ENCODE results near the gene FTO.

The FTO gene

DNA sequence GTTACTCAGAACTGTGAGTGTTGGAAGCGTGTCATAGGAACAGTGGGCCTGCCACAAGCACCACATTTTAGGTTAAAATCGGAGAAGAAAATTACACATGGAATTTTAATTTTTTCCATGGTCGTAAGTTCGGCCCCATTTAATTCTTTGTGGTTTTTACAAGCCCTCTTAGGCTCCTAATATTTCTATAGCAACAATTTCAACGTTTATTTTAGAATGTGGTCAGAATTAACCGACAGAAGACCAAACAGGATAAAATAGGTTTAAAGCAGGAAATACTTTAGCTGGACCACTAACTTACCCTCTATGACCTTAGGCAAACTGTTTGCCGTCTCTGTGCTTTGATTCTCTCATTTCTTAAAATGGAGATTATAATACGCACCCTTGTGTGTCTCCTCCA, 69.9 kb downstream of the FTO start:
- H3K4me3 ChIP-seq (ENCODE audit: low read depth, low read length) = no peak overlapping the region
- DNase-seq (ENCODE audit: low read depth) = no peak
- TF ChIP-seq, protein P1, sequence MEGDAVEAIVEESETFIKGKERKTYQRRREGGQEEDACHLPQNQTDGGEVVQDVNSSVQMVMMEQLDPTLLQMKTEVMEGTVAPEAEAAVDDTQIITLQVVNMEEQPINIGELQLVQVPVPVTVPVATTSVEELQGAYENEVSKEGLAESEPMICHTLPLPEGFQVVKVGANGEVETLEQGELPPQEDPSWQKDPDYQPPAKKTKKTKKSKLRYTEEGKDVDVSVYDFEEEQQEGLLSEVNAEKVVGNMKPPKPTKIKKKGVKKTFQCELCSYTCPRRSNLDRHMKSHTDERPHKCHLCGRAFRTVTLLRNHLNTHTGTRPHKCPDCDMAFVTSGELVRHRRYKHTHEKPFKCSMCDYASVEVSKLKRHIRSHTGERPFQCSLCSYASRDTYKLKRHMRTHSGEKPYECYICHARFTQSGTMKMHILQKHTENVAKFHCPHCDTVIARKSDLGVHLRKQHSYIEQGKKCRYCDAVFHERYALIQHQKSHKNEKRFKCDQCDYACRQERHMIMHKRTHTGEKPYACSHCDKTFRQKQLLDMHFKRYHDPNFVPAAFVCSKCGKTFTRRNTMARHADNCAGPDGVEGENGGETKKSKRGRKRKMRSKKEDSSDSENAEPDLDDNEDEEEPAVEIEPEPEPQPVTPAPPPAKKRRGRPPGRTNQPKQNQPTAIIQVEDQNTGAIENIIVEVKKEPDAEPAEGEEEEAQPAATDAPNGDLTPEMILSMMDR (IDR thresholded peaks at IDR 0.05; ENCODE audit: insufficient read depth, low read depth, low read length, missing control alignments) = no peak

DNA sequence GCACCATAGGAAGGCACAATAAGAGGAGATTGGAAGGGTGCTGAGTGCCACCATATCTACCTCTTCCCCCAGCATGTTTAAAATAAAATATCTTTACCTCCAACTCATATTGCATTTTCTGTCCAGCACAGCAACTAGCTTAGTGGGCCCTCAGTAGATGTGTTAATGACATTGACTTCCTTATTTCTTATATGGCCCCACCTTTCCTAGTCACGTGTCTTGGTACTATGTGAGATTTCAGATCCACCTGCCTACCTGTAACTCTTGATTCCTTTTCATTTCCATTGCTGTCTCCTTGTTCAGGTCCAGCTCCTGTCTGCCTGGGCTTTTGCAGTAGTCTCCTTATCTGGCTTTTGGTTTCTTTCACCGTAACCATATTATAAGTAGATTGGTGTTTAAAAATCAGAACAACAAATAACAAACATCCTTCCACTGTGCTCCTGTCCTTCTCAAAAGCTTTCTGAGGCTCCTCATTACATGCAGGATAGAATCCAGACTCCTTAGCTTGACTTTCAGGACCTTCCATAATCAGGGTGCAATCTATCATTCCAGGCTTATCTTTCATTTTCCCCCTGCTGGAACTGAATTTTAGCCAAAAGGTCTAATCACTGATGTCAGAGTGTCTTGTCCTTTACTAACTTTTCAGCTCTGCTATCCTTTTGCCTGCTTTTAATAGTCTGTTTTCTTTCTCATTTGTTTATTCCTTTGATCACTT, 71.3 kb downstream of the FTO start:
- DNase-seq (ENCODE audit: low read depth) = no peak
- H3K4me3 ChIP-seq (ENCODE audit: low read depth, low read length) = no peak overlapping the region
- TF ChIP-seq, protein P1 (IDR thresholded peaks at IDR 0.05; ENCODE audit: insufficient read depth, low read depth, low read length, missing control alignments) = no peak

DNA sequence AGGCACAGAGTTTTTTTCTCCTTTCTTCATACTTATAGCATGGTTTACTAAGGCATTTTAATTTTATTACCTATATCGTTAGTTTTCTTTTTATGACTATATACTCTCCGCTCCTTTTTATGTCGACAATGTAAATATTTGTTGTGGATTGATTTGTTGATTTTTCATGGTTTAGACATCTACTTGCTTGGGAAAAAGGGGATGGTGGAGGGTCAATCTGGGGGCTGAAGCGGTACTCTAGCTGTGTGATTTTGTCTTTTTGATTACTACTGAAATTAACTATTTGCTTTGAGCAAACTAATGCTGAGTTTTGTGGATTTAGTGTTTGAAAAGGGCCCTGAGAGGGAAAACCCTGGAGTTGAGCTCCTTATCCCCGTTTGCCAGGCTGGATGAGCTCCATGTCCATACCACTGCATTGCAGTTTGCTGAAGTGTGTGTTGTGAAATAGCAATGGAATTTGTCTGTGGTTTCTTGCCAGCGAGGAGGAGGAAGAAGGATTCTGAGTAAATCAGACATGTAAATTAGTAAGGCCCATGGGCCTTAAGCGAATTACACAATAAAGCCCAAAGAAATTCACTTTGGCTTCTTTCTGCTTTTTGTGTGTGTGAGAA, 72.0 kb downstream of the FTO start:
- DNase-seq (ENCODE audit: low read depth) = no peak
- H3K4me3 ChIP-seq (ENCODE audit: low read depth, low read length) = no peak overlapping the region
- TF ChIP-seq, protein P1 (IDR thresholded peaks at IDR 0.05; ENCODE audit: insufficient read depth, low read depth, low read length, missing control alignments) = no peak

DNA sequence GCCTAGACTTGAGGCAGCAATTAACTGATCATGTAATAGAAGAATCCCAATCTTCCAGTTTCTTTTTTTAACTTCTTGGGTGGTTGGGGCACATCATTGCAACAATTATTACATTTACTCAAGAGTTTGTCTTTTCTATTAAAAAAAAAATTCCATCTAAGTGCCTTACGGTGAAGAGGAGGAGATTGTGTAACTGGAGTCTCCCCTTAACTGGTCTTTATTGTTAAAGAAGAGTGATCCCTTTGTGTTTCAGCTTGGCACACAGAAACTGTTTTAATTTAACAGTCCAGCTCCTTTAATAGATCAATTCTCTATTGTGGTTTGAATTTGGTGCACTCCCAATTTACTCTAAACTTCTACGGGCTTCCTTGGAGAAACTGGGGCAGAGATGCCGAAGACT, 75.2 kb downstream of the FTO start:
- no peak overlapping the region for H3K4me3 ChIP-seq (ENCODE audit: low read depth, low read length)
- no peak for DNase-seq (ENCODE audit: low read depth)
- TF ChIP-seq, protein P1 (IDR thresholded peaks at IDR 0.05; ENCODE audit: insufficient read depth, low read depth, low read length, missing control alignments) = no peak

DNA sequence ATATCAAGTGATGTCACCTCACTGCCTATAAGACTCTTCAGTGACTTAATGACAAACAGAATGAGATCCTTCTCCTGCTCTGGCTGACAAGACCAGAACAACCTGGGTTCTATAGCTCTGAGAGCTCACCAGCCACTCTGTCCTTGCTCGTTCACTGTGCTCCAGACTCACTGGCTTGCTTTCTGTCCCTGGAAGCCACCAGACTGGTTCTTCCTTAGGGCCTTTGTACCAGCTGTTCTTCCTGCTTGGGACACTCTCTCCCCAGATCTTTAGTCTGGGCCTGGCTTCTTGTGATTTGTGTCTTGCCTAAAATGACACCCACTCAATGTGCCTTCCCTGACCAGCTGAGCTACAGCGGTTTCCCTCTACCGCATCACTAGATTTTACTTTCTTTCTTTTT, 76.1 kb downstream of the FTO start:
- DNase-seq (ENCODE audit: low read depth) = no peak
- TF ChIP-seq, protein P1 (IDR thresholded peaks at IDR 0.05; ENCODE audit: insufficient read depth, low read depth, low read length, missing control alignments) = no peak
- H3K4me3 ChIP-seq (ENCODE audit: low read depth, low read length) = no peak overlapping the region

DNA sequence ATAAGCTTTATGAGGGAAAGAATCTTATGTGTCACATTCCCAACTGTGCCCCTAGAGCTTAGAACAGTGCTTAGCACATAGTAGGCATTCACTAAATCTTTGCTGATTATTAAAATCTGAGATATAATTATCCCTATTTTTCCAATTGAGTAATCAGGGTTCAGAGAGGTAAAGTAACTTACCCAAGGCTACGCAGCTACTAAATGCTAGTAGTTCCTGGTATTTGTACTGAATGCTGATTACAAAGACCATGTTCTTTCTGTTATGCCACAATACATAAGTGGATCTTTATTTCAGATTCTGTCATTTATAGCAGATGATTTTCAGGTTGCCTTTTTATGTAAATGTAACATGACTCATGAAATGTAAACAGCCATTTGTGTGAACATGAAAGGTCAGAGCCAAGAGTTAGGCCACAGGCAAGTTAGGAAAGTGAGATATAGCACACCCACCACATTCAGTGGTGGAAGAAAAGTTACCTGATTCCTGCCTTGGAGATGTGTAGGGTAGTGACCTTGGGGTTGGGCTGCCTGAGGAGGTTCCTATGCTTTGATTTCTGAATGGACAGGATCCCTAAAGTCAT, 77.2 kb downstream of the FTO start:
- H3K4me3 ChIP-seq (ENCODE audit: low read depth, low read length) = no peak overlapping the region
- TF ChIP-seq, protein P1 (IDR thresholded peaks at IDR 0.05; ENCODE audit: insufficient read depth, low read depth, low read length, missing control alignments) = no peak
- no peak for DNase-seq (ENCODE audit: low read depth)

All from GM12865 (cell line).